ENCODE data around the gene ZSCAN2.

DNA sequence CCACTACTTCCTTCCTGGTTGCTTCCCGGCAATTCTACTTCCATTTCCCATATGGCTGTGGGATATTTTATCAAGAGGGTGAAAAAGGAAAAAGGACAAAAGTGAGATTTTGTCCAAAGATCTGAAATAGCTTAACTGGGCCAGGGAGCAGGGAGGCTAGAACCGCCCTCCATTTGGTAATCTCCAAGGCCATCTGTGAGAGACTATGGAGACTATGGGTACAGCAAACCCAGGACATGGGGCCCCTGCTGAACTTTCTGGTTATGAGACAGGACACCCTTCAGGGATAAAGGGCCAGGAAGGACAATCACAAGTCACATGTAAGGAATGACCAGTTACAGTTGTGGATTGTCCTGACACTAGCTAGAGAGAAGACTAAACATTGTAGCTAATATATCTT is 24.3 kb downstream of the ZSCAN2 start:
- TF ChIP-seq, protein P1, sequence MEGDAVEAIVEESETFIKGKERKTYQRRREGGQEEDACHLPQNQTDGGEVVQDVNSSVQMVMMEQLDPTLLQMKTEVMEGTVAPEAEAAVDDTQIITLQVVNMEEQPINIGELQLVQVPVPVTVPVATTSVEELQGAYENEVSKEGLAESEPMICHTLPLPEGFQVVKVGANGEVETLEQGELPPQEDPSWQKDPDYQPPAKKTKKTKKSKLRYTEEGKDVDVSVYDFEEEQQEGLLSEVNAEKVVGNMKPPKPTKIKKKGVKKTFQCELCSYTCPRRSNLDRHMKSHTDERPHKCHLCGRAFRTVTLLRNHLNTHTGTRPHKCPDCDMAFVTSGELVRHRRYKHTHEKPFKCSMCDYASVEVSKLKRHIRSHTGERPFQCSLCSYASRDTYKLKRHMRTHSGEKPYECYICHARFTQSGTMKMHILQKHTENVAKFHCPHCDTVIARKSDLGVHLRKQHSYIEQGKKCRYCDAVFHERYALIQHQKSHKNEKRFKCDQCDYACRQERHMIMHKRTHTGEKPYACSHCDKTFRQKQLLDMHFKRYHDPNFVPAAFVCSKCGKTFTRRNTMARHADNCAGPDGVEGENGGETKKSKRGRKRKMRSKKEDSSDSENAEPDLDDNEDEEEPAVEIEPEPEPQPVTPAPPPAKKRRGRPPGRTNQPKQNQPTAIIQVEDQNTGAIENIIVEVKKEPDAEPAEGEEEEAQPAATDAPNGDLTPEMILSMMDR (conservative IDR thresholded peaks at IDR 0.05): no peak
- TF ChIP-seq EZH2 (IDR thresholded peaks at IDR 0.05; ENCODE audit: low read depth): no peak
